ENCODE results near the gene CABLES2. TPM values are rescaled to one million over a fixed set of nuclear protein-coding genes. Genes with fewer than 3 reads are reported as not detected.

The CABLES2 gene
- total and polyA plus RNA-seq, 9 donors, result 2.7 to 7.0 (median 4.7) TPM

DNA sequence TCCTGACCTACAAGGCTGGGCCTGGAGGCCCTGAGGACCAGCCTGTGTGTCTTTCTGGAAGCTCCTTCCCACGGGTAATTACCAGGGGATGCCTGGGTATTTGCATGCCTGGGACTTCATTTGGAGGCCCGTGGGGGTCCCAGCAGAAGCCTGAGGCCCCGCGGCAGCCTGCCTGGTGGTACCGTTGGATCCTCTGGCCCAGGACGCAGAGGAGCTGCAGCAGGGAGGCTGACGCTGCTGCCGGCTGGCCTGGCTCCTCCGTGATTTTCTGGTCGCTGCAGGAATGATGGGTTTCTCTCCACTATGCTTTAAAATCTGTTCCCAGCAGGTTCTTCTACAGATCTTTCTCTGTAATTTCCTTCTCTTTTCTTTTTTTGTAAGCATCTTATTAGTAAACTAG is 6.5 kb downstream of the CABLES2 start:
- Histone ChIP-seq H3K36me3 (no peaks in the 10 kb centered on the region), H3K4me3 (no peak overlapping the region), H3K27me3 (no peaks in the 10 kb centered on the region), H3K9me3 (no peaks in the 10 kb centered on the region), H3K4me1 (ENCODE audit: insufficient read depth) (peaks cover 3% of the 10 kb centered on the region), H3K27ac (no peak overlapping the region)
- no peak for DNase-seq
- WGBS, 3 donors, result 78 to 87% (median 83%) methylated on average over 10 of the region's 10 CpGs
- intact Hi-C loops (cut with DNase I), result loop anchor here in 2 of 4 donors (10.0 kb wide), 2 partner anchors 244 to 386 kb away; partner anchors contain the start of gene SLCO4A1 (in 1 of the 2)
- no peak for TF ChIP-seq POLR2A (IDR thresholded peaks at IDR 0.05)

- intact Hi-C loops (cut with DNase I), result loop anchor here in 2 of 4 donors (10.0 kb wide), 2 partner anchors 245 to 385 kb away; partner anchors contain the start of gene SLCO4A1 (in 1 of the 2)
- H3K9me3 ChIP-seq, result no peaks in the 10 kb centered on the region
- DNase-seq, result no peak
- H3K36me3 ChIP-seq, result no peaks in the 10 kb centered on the region
- H3K4me3 ChIP-seq, result no peak overlapping the region
- WGBS, 3 donors, result 78 to 80% (median 80%) methylated on average over 7 of the region's 7 CpGs
- TF ChIP-seq EP300 (IDR thresholded peaks at IDR 0.05), result no peak
- no peak for TF ChIP-seq CTCF (IDR thresholded peaks at IDR 0.05)
- no peak for TF ChIP-seq POLR2A (IDR thresholded peaks at IDR 0.05)
- no peaks in the 10 kb centered on the region for H3K4me1 ChIP-seq (ENCODE audit: insufficient read depth)
- H3K27me3 ChIP-seq, result no peaks in the 10 kb centered on the region
- no peak overlapping the region for H3K27ac ChIP-seq
Observed at GRCh38 chr20:62400021-62400420, 7.1 kb downstream of the CABLES2 start.

DNA sequence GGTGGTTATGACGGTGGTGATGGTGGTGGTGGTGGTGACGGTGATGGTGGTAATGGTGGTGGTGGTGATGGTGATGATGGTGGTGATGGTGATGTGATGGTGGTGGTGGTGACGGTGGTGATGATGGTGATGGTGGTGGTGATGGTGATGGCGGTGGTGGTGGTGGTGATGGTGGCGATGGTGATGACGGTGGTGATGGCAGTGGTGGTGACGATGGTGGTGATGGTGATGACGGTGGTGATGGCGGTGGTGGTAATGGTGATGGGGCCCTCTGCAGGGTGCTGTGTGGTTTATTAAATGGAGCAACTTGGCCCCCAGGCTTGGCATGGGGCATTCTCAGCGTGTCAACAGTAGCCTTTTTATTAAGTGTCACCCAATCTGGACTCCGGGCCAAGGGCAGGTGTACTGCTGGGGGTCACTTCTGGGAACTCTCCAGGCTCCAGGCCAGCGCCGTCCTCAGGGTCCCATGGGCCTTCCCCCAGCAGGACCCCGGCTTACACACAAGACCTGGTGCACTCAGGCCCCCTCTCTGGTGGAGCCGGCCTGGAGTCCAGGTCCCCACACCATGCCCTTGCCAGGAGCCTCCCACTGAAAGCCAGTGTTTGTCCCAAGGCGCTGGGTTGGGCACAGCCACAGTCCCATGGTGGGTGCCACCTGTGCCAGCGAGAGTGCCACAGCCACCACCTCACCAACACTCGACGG is 8.8 kb downstream of the CABLES2 start:
- intact Hi-C loops (cut with DNase I), result no loop called here
- H3K27ac ChIP-seq, result no peak overlapping the region
- WGBS, 3 donors, result 94 to 95% (median 94%) methylated on average over 19 of the region's 19 CpGs

GRCh38 chr20:62396367-62397239 is 10.5 kb downstream of the CABLES2 start:
- DNase-seq, result no peak
- no peak overlapping the region for H3K4me3 ChIP-seq
- H3K27ac ChIP-seq, result no peak overlapping the region
- H3K4me1 ChIP-seq (ENCODE audit: insufficient read depth), result no peaks in the 10 kb centered on the region
- no peaks in the 10 kb centered on the region for H3K36me3 ChIP-seq
- no peaks in the 10 kb centered on the region for H3K27me3 ChIP-seq
- intact Hi-C loops (cut with DNase I), result no loop called here
- 83 to 87% (median 83%) methylated on average over 35 of the region's 35 CpGs for WGBS, 3 donors
- TF ChIP-seq CTCF (IDR thresholded peaks at IDR 0.05) (no peak), EP300 (IDR thresholded peaks at IDR 0.05) (no peak)
- H3K9me3 ChIP-seq, result no peaks in the 10 kb centered on the region

More for the DNA sequence above, 8.8 kb downstream of the CABLES2 start:
- no peak for DNase-seq
- TF ChIP-seq CTCF (IDR thresholded peaks at IDR 0.05) (no peak), POLR2A (IDR thresholded peaks at IDR 0.05) (no peak), EP300 (IDR thresholded peaks at IDR 0.05) (no peak)
- no peaks in the 10 kb centered on the region for H3K36me3 ChIP-seq
- no peaks in the 10 kb centered on the region for H3K27me3 ChIP-seq
- no peaks in the 10 kb centered on the region for H3K4me1 ChIP-seq (ENCODE audit: insufficient read depth)
- H3K4me3 ChIP-seq, result no peak overlapping the region
- H3K9me3 ChIP-seq, result no peaks in the 10 kb centered on the region
